NCI-H1436 treated with DMSO at 0.1 percent for 48 hours (cell line): ENCODE results near the gene LRRC71.

ENCODE experiments used
- DNase-seq: peaks from one replicate; lab custom pipeline; 2025; lab: John Stamatoyannopoulos, UW

The LRRC71 gene

GRCh38 chr1:156927215-156928042 lies 7.0 kb downstream of the LRRC71 start:
- DNase-seq, result no peak

GRCh38 chr1:156928043-156928602 lies 7.7 kb downstream of the LRRC71 start:
- DNase-seq, result no peak

DNA sequence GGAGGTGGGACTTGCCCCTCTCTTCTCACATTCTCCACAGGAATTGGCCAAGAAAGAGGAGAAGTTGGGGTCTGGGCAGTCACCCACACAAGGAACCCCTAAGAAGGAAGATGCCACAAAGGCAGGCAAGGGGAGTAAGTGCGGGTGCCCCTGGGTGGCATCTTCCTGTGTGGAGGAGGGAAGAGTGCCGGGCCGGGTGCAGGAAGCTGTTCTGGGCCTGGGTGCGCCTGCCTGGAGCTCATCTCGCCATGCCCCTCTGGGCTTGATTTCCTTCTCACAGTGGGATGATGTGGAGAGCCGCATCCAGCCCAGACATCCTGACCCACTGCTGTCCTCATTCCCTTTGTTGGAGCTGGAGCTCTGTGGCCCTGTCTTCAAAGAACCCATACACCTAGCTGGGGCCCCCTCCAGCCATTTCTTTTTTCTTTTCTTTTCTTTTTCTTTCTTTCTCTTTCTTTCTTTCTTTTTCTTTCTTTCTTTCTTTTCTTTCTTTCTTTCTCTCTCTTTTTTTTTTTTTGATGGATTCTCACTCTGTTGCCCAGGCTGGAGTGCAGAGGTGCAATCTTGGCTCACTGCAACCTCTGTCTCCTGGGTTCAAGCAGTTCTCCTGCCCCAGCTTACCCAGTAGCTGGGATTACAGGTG lies 9.3 kb downstream of the LRRC71 start:
- DNase-seq, result no peak

GRCh38 chr1:156930483-156930882 lies 10.1 kb downstream of the LRRC71 start:
- DNase-seq, result no peak

- no peak for DNase-seq
Observed at GRCh38 chr1:156931211-156931952, 10.9 kb downstream of the LRRC71 start.

DNA sequence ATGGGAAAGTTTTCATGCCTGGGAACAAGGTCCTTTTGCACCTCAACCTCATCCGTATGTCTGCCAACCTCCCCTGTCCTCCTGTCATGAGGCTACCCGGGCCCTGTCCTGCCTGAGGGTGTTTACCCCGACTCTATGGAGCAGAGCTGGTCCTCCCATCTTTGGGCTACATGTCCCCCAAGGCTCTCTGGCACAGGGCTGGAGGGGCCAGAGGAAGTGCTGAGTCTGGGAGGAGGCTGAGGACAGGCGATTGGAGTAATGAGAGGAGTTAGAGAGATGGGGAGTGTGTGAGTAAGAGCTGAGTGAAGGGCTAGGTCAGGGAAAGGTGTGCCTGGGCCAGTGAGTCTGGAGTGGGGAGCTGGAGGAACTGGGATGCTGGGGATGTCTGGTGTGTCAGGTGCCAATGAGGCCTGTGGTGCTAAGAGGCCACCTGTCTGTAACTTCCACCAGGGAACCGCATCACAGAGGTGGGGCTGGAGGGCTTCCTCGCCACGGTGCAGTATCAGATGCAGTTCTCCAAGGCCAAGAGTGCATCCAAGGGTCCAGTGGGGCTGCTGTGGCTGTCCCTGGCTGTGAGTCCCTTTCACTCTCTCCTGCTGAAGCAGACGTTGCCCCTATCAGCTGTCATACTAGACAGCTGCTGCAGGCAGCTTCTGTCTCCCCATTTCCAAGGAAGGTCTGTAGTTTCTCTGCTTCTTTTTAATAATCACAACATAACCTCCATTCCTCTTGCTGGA lies 11.7 kb downstream of the LRRC71 start:
- DNase-seq, result no peak

GRCh38 chr1:156933136-156933535 lies 12.7 kb downstream of the LRRC71 start:
- DNase-seq, result no peak

DNA sequence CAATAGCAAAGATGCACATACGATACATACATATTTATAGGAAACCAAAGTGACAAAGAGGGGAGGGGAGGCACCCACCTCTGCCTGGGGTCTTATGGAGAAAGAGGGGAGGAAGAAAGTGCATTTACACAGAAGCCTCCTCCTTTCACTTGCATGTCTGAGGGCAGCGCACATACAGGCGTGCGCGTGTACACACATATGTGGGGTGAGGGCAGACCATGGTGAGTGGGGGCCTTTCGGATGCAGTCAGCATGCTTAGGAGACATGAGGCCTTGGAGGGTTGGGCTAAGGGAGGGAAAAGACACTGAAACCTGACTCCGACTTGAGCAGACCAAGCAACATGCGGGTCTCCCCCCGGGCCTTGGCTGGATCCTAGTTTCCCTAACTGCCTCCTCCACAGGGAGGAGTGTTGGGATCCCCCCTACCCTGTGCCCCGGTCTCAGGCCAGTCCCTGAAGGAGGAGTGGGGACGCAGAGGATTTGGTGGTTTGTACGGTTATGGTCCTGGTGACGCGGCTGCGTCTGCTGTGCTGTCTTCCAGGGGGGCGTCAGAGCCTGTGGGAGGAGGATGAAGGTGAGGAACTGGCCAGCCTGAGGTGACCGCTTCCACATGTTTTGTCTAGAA lies 15.2 kb downstream of the LRRC71 start:
- DNase-seq, result no peak

GRCh38 chr1:156936191-156936590 lies 15.8 kb downstream of the LRRC71 start:
- DNase-seq, result no peak

DNA sequence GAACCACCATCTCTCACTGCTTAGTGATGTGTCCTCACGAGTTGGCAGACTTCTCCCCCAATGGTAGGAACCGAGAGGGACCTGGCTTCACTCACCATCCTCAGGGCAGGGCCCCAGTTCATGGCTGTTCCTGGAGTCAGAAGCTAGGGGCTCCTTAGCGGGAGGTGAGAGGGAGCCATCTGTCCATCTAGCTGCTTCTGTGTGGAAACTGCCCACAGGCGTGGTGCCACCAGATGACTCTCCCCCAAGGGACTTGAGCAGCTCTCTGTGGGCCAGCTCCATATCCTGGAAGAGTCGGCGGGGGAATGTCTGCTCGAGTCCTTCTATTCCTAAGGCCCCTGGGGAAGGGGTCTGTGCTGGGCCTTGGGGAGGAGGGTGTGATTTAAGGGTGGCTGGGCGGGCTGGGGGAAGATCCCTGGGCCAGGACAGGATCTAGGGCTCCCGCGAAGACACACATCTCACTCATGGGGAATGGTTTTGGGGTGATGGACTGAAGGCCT lies 16.3 kb downstream of the LRRC71 start:
- no peak for DNase-seq

- no peak for DNase-seq
Observed at GRCh38 chr1:156937883-156938282, 17.5 kb downstream of the LRRC71 start.

DNA sequence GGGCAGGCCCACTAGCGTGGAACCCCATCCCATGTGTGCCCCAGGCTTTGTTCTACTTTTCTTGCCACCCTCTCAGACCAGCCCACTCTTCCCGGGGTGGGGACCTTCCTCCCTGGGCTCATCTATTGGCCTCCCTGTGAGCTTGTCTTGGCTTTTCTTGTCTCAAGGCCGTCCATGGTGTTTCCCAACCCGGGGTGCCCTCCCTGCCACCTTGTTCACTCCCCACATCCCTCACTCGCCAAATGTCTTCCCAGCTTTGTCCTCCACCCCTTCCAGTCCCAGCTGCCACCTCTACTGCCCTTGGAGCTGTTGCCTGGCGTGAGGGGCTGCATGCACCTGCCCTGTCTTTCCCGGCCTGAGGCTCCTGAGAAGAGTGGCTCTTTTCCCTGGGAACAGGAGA lies 18.4 kb downstream of the LRRC71 start:
- DNase-seq, result no peak

DNA sequence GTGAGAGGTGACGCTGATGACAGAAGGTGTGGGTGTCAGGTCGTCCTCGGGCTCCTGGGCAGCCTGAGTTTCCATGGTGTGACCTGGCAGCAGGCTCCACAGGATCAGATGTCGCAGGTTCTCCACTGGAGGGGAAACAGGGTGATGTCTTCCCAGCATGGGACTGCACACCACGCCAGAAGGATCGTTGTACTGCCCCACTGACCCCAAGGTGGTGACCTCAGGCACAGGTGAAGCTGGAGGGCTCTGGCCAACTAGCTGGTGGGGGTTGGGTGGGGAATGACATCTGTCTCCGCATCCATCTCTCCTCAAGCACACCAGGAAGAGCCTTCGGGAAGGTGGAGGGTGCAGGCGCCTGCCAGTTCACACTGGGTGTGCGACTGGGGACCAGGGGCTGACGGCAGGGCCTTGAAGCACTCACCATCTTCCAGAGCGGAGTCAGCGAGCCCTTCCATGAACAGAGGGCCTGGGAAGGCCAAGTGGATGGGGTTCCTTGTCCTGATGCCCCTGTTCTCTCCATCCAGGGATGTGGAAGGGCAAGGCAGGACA lies 19.4 kb downstream of the LRRC71 start:
- no peak for DNase-seq

GRCh38 chr1:156941675-156942074 lies 21.2 kb downstream of the LRRC71 start:
- DNase-seq, result no peak

DNA sequence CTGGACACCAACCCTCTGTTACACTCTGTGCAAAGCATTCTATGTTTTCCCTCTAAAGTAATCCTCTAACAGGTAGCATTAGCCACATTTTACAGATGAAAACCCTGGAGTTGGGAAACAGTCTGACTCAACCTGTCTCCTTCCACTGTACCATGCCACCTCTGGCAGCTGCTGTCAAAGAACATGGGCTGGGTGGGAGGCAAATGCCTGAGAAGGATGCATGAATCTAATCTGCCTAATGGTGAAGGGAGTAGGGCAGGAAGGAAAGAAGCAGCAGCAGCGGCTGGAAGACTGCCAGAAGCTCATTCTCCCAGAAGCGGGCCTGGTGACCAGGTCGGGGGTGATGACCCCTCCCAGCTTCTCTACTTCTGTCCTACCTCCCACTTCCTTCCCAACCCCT lies 21.7 kb downstream of the LRRC71 start:
- no peak for DNase-seq

- DNase-seq, result no peak
Observed at GRCh38 chr1:156942576-156942975, 22.1 kb downstream of the LRRC71 start.

GRCh38 chr1:156943756-156944155 lies 23.3 kb downstream of the LRRC71 start:
- DNase-seq, result no peak

GRCh38 chr1:156944268-156944667 lies 23.8 kb downstream of the LRRC71 start:
- no peak for DNase-seq

GRCh38 chr1:156944848-156945247 lies 24.4 kb downstream of the LRRC71 start:
- no peak for DNase-seq

DNA sequence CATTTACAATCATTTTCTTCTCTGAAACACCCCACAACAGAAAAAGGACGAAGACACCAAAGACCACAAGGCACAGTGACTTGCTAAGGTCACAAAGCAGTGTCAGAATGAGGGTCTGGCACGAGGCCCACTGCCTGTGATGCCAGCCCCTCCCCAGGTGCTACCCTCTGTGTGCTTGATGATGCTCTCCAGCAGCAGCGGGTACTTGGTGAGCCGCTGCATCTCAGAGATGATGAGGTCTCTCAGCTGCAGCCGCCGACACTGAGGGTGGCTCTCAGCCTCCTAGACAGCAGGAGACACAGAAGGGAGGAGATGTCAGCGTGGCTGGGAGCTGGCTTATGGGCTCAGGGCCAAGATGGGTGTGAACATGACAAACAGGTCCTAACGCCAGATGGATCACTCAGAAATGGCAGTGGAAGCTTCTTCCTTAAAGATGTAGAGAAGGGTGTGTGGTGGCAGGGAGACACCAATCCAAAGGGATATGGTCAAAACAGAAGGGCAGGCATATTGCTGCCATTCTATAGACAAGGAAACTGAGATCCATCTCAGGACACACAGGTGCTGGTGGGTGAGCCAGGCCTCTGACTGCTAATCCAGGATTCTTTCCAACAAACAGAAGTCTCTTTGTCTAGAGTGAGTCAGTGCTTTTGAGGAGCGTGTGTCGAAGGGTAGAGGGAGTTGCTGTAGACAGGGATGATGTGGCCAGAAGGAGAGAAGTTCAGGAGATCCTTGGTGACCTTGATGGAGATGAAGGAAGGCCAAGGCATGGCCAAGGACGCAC lies 25.6 kb downstream of the LRRC71 start:
- no peak for DNase-seq
